ENCODE results near the gene ARHGAP10.

ARHGAP10 gene

GRCh38 chr4:147950261-147950660 lies 218.4 kb downstream of the ARHGAP10 start:
- DNase-seq (ENCODE audit: low read depth, low spot score), result no peak

GRCh38 chr4:147950841-147951240 lies 219.0 kb downstream of the ARHGAP10 start:
- DNase-seq (ENCODE audit: low read depth, low spot score), result no peak

- no peak for DNase-seq (ENCODE audit: low read depth, low spot score)
Observed at GRCh38 chr4:147954850-147955249, 223.0 kb downstream of the ARHGAP10 start.

GRCh38 chr4:147955827-147956558 lies 224.1 kb downstream of the ARHGAP10 start:
- DNase-seq (ENCODE audit: low read depth, low spot score), result no peak

- DNase-seq (ENCODE audit: low read depth, low spot score), result no peak
Observed at GRCh38 chr4:147957446-147957845, 225.6 kb downstream of the ARHGAP10 start.

GRCh38 chr4:147958057-147958456 lies 226.2 kb downstream of the ARHGAP10 start:
- DNase-seq (ENCODE audit: low read depth, low spot score), result no peak

GRCh38 chr4:147958489-147959065 lies 226.7 kb downstream of the ARHGAP10 start:
- no peak for DNase-seq (ENCODE audit: low read depth, low spot score)

- DNase-seq (ENCODE audit: low read depth, low spot score), result no peak
Observed at GRCh38 chr4:147960971-147961370, 229.1 kb downstream of the ARHGAP10 start.

- DNase-seq (ENCODE audit: low read depth, low spot score), result no peak
Observed at GRCh38 chr4:147963839-147964238, 232.0 kb downstream of the ARHGAP10 start.

- DNase-seq (ENCODE audit: low read depth, low spot score), result no peak
Observed at GRCh38 chr4:147964266-147964880, 232.5 kb downstream of the ARHGAP10 start.

- no peak for DNase-seq (ENCODE audit: low read depth, low spot score)
Observed at GRCh38 chr4:147965056-147965455, 233.2 kb downstream of the ARHGAP10 start.

GRCh38 chr4:147965873-147966272 lies 234.0 kb downstream of the ARHGAP10 start:
- no peak for DNase-seq (ENCODE audit: low read depth, low spot score)

- no peak for DNase-seq (ENCODE audit: low read depth, low spot score)
Observed at GRCh38 chr4:147968641-147969040, 236.8 kb downstream of the ARHGAP10 start.

- DNase-seq (ENCODE audit: low read depth, low spot score), result no peak
Observed at GRCh38 chr4:147969573-147970385, 237.9 kb downstream of the ARHGAP10 start.

- DNase-seq (ENCODE audit: low read depth, low spot score), result no peak
Observed at GRCh38 chr4:147971116-147971515, 239.2 kb downstream of the ARHGAP10 start.

- DNase-seq (ENCODE audit: low read depth, low spot score), result no peak
Observed at GRCh38 chr4:147975325-147975724, 243.4 kb downstream of the ARHGAP10 start.

- DNase-seq (ENCODE audit: low read depth, low spot score), result no peak
Observed at GRCh38 chr4:147975933-147976928, 244.3 kb downstream of the ARHGAP10 start.

- DNase-seq (ENCODE audit: low read depth, low spot score), result no peak
Observed at GRCh38 chr4:147980586-147980985, 248.7 kb downstream of the ARHGAP10 start.

GRCh38 chr4:147981305-147981704 lies 249.4 kb downstream of the ARHGAP10 start:
- DNase-seq (ENCODE audit: low read depth, low spot score), result no peak

GRCh38 chr4:147984065-147984777 lies 252.3 kb downstream of the ARHGAP10 start:
- DNase-seq (ENCODE audit: low read depth, low spot score), result no peak
